HG03066 (cell line): Measurements from ENCODE around the gene CPTP.

Experiments
- ATAC-seq: cut with Tn5 transposase; IDR thresholded peaks from one replicate; pipeline ENCODE4 v1.9.1; 2021; ENCODE audit warnings: low read depth; ENCODE audit not compliant: unreplicated experiment

The CPTP gene

GRCh38 chr1:1332774-1333480 lies 8.3 kb downstream of the CPTP start:
- ATAC-seq = no peak

DNA sequence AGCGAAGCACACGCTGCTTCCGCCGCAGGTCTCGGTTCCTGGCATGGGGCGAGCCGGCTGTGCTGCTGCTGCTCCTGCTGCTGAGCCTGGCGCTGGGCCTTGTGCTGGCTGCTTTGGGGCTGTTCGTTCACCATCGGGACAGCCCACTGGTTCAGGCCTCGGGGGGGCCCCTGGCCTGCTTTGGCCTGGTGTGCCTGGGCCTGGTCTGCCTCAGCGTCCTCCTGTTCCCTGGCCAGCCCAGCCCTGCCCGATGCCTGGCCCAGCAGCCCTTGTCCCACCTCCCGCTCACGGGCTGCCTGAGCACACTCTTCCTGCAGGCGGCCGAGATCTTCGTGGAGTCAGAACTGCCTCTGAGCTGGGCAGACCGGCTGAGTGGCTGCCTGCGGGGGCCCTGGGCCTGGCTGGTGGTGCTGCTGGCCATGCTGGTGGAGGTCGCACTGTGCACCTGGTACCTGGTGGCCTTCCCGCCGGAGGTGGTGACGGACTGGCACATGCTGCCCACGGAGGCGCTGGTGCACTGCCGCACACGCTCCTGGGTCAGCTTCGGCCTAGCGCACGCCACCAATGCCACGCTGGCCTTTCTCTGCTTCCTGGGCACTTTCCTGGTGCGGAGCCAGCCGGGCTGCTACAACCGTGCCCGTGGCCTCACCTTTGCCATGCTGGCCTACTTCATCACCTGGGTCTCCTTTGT lies 9.1 kb downstream of the CPTP start:
- no peak for ATAC-seq

- no peak for ATAC-seq
These were observed 10.2 kb downstream of the CPTP start for GRCh38 chr1:1334835-1335234.

DNA sequence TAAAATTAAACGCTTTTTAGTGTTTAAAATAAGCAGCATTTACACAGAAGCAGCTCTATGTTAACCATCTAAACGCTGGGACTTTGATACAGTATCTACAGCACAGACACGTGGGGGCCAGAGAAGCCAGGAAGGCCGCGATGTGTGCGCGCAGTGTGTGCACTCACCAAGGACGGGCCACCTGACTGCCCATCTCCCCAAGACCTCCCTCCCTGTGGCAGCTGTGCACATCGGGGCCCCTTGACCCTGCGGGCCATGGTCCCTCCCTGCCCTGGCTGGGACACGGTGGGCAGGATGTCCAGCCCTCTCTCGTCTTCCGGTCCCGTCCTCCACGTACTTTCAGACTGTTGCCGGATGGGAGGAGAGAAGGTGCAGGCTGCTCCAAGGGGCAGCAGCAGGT lies 10.7 kb downstream of the CPTP start:
- ATAC-seq = no peak

GRCh38 chr1:1335792-1336248 lies 11.2 kb downstream of the CPTP start:
- ATAC-seq = no peak

GRCh38 chr1:1336446-1336845 lies 11.8 kb downstream of the CPTP start:
- ATAC-seq = no peak

DNA sequence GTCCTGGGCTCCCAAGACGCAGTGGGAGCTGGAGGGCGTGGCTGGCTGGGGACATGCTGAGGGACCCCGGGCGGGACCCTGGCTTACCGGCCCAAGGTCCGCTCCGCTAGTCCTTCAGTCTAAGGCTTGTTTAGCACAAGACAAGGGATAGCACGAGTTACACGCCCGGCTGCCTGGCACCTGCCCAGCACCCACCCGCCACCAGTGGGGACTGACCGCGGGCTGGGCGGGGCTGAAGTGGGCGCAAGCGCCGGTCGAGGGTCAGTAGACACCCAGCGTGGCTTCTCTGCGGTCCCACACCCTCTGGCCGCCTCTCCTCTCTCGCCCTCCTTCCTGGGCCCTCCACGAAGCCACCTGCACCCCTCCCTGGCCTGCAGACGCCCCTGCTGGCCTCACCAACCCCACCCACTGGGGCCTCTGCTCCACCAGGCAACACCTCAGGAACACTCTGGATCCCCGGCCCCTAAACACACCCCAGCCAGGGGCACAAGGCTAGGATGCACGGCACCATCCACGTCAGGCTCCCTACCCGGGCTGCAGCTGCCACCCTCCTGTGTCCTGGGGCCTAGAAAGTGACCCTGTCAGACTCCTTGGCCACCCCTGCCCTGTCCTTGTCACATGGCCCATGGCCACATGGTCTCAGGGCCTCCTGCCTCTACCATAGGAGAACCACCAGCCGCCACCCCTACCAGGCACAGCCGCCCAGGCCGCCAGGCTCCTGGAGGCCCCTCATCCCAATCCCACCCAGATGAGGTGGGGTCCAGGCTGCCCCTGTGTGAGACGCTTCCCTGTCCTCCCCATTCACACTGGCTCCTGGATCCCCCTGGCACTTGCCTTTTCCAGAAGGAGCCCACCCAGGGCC lies 12.6 kb downstream of the CPTP start:
- ATAC-seq = no peak

DNA sequence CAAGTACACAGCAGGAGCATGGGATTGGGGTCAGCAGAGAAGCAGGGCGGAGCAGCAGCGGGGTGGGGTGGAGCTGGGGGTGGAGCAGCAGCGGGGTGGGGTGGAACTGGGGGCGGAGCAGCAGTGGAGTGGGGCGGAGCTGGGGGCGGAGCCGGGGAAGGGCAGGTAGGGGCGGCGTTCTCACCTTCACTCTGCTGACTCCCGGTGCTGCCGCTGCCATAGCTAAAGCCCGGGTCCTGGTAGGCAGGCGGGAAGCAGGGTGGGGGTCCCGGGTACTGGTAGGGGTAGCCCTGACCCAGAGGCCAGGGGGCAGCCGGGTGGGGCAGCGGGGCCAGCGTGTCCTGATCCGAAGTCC lies 13.2 kb downstream of the CPTP start:
- no peak for ATAC-seq

DNA sequence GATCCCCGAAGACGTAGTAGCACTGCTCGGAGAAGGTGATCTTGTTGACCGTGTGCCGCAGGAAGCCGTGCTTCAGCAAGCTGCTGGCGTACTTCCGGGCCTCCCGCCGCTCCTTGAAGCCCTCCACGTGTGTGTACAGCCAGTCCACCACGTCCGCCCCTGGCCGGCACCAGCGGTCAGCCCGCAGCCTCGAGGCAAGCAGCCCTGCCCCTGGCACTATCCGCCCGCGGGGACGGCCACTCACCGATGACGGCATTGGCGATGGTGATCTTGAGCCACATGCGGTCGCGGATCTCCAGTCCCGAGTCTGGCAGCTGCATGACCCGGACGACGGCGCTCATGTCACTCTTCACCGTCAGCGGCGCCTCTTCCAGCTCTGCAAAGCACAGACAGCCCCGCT lies 13.7 kb downstream of the CPTP start:
- no peak for ATAC-seq

GRCh38 chr1:1340185-1340584 lies 15.6 kb downstream of the CPTP start:
- ATAC-seq = no peak

DNA sequence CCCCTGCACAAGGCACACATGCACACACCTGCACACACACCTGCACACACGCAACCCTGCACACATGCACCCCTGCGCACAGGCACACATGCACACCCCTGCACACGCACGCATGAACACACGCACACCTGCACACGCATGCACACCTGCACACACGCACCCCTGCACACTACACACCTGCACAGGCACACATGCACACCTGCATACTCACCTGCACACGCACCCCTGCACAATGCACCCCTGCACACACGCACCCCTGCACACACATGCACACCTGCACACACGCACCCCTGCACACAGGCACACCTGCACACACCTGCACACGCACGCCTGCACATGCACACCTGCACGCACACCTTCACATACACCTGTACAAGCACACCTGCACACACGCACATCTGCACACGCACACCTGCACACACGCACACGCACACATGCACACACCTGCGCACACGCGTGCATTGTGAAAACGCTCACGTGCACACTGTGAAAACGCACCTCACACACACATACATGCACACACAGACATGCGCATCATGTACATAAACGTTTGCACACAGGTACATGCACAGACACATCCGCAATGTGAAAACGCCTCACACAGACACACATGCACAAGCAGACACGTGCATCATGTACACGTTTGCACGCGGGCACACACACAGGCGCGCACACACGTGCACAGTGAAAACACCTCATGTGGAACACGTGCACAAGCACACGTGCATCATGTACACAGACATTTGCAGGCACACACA lies 16.4 kb downstream of the CPTP start:
- no peak for ATAC-seq

DNA sequence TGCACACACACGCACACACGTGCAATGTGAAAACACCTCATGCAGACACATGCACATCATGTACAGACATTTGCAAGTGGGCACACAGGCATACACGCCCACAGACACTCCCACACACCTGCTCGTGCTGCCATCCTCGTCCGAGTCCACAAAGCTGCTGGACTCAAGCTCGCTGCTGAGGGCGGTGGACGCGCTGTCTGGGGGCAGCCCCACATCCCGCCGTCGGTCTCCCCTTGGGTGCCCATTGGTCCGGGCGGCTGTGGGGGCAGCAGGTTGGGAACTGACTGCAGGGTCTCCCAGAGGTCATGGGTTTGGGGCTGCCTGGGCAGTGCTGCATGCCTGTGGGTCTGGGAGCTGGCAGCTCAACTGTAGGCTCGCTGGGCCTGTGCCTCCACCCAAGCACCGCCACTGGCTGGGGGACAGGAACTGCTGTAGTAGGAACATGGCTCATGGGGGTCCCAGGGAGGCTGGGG lies 17.0 kb downstream of the CPTP start:
- no peak for ATAC-seq

GRCh38 chr1:1342061-1342562 lies 17.5 kb downstream of the CPTP start:
- ATAC-seq = no peak

DNA sequence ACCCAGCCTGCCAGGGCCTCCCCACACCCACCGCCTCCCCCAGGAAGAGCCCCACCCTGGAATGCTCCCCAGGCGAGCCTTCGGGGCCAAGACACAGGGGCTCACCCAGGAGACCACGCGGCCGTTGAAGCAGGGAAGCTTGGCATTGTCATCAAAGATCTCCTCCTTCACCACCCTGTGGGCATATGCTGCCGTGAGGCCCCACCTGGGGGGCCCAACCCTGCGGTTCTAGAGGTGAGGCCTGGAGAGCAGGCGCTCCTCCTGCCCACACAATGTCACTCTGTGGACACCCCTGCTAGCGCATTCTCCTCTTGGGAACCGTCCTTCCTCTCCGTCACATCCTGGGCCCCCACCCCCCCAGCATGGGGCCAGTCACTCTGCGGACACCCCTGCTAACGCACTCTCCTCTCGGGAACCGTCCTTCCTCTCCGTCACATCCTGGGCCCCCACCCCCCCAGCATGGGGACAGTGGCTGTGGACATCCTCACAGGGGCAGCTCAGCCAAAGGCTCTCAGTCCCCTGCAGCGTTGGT lies 18.0 kb downstream of the CPTP start:
- ATAC-seq = no peak

GRCh38 chr1:1343811-1344421 lies 19.3 kb downstream of the CPTP start:
- no peak for ATAC-seq

GRCh38 chr1:1344655-1345361 lies 20.2 kb downstream of the CPTP start:
- no peak for ATAC-seq

DNA sequence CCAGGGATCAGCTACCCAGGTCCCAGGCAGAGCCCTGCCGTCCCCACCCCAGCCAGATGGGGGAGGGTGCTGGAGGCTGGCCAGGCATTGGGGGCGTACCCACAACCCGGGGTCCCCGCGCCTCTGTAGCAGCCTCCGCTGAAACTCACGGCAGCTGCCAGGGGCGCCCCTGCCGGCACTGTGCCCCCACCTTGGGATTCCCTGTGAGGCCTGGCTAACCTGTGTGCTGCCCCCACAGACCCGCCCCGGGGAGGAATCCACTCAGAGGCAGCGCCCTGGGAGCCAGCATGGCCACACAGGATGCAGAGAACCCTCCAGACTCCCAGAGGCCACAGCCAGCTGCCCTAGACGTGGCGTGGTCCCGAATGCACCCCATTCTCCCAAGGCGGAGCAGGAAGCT lies 20.8 kb downstream of the CPTP start:
- no peak for ATAC-seq

- ATAC-seq = no peak
These were observed 21.4 kb downstream of the CPTP start for GRCh38 chr1:1345860-1346500.

- no peak for ATAC-seq
These were observed 21.9 kb downstream of the CPTP start for GRCh38 chr1:1346501-1346890.
